Activated T-cell treated with anti-CD3 and anti-CD28 coated beads for 4 hours (primary cell): ENCODE data around the gene CRTC1.

Source experiments
- DNase-seq: peaks from one replicate; pipeline ENCODE4 v3.0.0-alpha.2; 2020

The CRTC1 gene

GRCh38 chr19:18651733-18652132 is 31.7 kb upstream of the CRTC1 start:
- no peak for DNase-seq

GRCh38 chr19:18653853-18654252 is 29.6 kb upstream of the CRTC1 start:
- DNase-seq: no peak

- no peak for DNase-seq
These were observed 29.0 kb upstream of the CRTC1 start for GRCh38 chr19:18654469-18654868.

- DNase-seq: no peak
These were observed 28.2 kb upstream of the CRTC1 start for GRCh38 chr19:18655173-18655844.

- no peak for DNase-seq
These were observed 27.0 kb upstream of the CRTC1 start for GRCh38 chr19:18656337-18657086.

- no peak for DNase-seq
These were observed 25.7 kb upstream of the CRTC1 start for GRCh38 chr19:18657590-18658365.

GRCh38 chr19:18658366-18658855 is 25.1 kb upstream of the CRTC1 start:
- DNase-seq: no peak

- DNase-seq: no peak
These were observed 24.0 kb upstream of the CRTC1 start for GRCh38 chr19:18659281-18660050.

- no peak for DNase-seq
These were observed 23.2 kb upstream of the CRTC1 start for GRCh38 chr19:18660051-18660910.

GRCh38 chr19:18660939-18661670 is 22.4 kb upstream of the CRTC1 start:
- no peak for DNase-seq

- DNase-seq: no peak
These were observed 20.3 kb upstream of the CRTC1 start for GRCh38 chr19:18662972-18663732.

- DNase-seq: no peak
These were observed 19.4 kb upstream of the CRTC1 start for GRCh38 chr19:18663940-18664530.

GRCh38 chr19:18665771-18666202 is 17.7 kb upstream of the CRTC1 start:
- no peak for DNase-seq

- no peak for DNase-seq
These were observed 17.2 kb upstream of the CRTC1 start for GRCh38 chr19:18666317-18666716.

GRCh38 chr19:18666784-18667183 is 16.7 kb upstream of the CRTC1 start:
- no peak for DNase-seq

GRCh38 chr19:18667531-18668251 is 15.8 kb upstream of the CRTC1 start:
- DNase-seq: no peak

- no peak for DNase-seq
These were observed 15.2 kb upstream of the CRTC1 start for GRCh38 chr19:18668252-18668631.

GRCh38 chr19:18668744-18669523 is 14.5 kb upstream of the CRTC1 start:
- DNase-seq: no peak

- no peak for DNase-seq
These were observed 14.0 kb upstream of the CRTC1 start for GRCh38 chr19:18669524-18669817.
